K562 (cell line): Measurements from ENCODE around the gene DNAJC9. TPM values are rescaled to one million over a fixed set of nuclear protein-coding genes. Genes with fewer than 3 reads are reported as not detected.
A peak's percentile ranks its signal among the peaks of the same experiment; 100 is the strongest.

ENCODE experiments used
- CTBP1 ChIP-seq: fragments of 450-650 bp; IDR thresholded peaks from 2 replicates; pipeline ENCODE4 v1.6.1; 2016; ENCODE audit warnings: borderline replicate concordance
- DEAF1 ChIP-seq: fragments of 450-650 bp; formaldehyde crosslinking; IDR thresholded peaks from 2 replicates; pipeline ENCODE4 v1.4.0; 2020; ENCODE audit warnings: mild to moderate bottlenecking, moderate library complexity
- L3MBTL2 ChIP-seq: fragments of 450-650 bp; IDR thresholded peaks from 2 replicates; pipeline ENCODE4 v1.6.1; 2016; ENCODE audit warnings: mild to moderate bottlenecking, moderate library complexity
- REST ChIP-seq, 2 experiments: fragments of 450-650 bp; formaldehyde crosslinking in 1 of 2; IDR thresholded peaks; 2 replicates each; pipeline versions ENCODE4 v1.4.0 to v1.6.1; 2014 to 2020; ENCODE audit warnings: mild to moderate bottlenecking in 2 of 2, borderline replicate concordance in 1 of 2, low read depth in 1 of 2
- SOX6 ChIP-seq: fragments of 450-650 bp; IDR thresholded peaks from 2 replicates; pipeline ENCODE4 v1.6.1; 2014; ENCODE audit warnings: mild to moderate bottlenecking
- ZFP30 ChIP-seq: fragments of 250-450 bp; sonication (Bioruptor Pico); IDR thresholded peaks from 2 replicates; pipeline ENCODE4 v1.8.0; 2022; ENCODE audit warnings: moderate library complexity, mild to moderate bottlenecking, inconsistent platforms, borderline replicate concordance
- polyA plus RNA-seq, 8 experiments: library from polyadenylated mRNA; depleted of rRNA in 4 of 8; stranded (reverse) in 5 of 8; unstranded in 3 of 8; fragments of >200 nt; fragmentation: Nextera tagmentation in 2 of 8; fragmentation: Illumina TruSeq in 1 of 8; extraction: Ambion mirVana in 2 of 8; extraction: Trizol in 1 of 8; gene quantifications; 2 replicates each; pipeline versions ENCODE4 v1.2.1 to v1.2.3, GENCODE V29; 2011 to 2014; ENCODE audit warnings: inconsistent platforms in 1 of 8, missing spikeins in 1 of 8
- total RNA-seq, 7 experiments: library from RNA; depleted of rRNA in 6 of 7; stranded (reverse); fragments of >200 nt in 6 of 7; fragmentation: Illumina TruSeq in 2 of 7; extraction: Trizol in 2 of 7; gene quantifications; 2 replicates each; pipeline versions ENCODE4 v1.2.1 to v1.2.3, GENCODE V29; 2011 to 2021; ENCODE audit warnings: low replicate concordance in 1 of 7
- TF ChIP-seq, protein P1 (sequence below), 2 experiments: fragments of 450-650 bp; conservative IDR thresholded peaks; 2 replicates each; pipeline ENCODE4 v1.6.1; 2017; ENCODE audit warnings: mild to moderate bottlenecking in 2 of 2, moderate library complexity in 2 of 2

The DNAJC9 gene
- total and polyA plus RNA-seq, 9 of the 15 experiments (the other 6 are each of a cell fraction or from before 2014, with no cell fraction given): 66.7 to 133 (median 102) TPM

DNA sequence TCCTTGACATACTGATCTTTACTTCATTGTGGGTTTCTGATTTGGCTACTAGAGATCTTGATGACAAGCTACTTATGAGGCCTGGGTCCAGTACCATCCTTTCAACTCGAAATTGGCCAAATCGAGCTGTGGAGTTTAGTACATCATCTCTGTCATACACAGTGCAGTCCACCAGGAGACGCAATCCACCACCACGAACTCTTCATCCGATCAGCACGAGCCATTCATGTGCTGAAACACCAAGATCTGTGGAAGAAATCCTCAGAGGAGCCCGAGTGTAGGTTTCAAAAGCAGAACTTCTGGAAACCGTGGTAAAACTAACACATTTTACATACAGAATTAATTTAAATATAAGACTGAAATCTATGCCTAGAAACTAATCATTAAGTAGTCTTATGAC, 14.2 kb downstream of the DNAJC9 start (continued):
- TF ChIP-seq REST (IDR thresholded peaks at IDR 0.05; ENCODE audit: borderline replicate concordance): peak; percentile 74; the same call in 1 of the 2 replicates
- no peak for TF ChIP-seq REST (CRISPR knock-in tag; IDR thresholded peaks at IDR 0.05; ENCODE audit: low read depth)
- TF ChIP-seq DEAF1 (CRISPR knock-in tag): peak; percentile 78
- TF ChIP-seq ZFP30 (CRISPR knock-in tag): no peak
- TF ChIP-seq, protein P1, sequence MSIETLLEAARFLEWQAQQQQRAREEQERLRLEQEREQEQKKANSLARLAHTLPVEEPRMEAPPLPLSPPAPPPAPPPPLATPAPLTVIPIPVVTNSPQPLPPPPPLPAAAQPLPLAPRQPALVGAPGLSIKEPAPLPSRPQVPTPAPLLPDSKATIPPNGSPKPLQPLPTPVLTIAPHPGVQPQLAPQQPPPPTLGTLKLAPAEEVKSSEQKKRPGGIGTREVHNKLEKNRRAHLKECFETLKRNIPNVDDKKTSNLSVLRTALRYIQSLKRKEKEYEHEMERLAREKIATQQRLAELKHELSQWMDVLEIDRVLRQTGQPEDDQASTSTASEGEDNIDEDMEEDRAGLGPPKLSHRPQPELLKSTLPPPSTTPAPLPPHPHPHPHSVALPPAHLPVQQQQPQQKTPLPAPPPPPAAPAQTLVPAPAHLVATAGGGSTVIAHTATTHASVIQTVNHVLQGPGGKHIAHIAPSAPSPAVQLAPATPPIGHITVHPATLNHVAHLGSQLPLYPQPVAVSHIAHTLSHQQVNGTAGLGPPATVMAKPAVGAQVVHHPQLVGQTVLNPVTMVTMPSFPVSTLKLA (conservative IDR thresholded peaks at IDR 0.05): peak; percentile 31; a peak in 2 of 4 replicates
- peak; percentile 43; the same call in 1 of the 2 replicates for TF ChIP-seq L3MBTL2
- TF ChIP-seq CTBP1: peak; percentile 28; the same call in 1 of the 2 replicates
- 0 out of 2 replicates have a peak, but pooled peaks have one; percentile 17 for TF ChIP-seq SOX6
